Measurements from ENCODE around the gene TMEM59L.
"Not testable (repeated sequence)": the region's sequence is repeated elsewhere in the genome, so short reads cannot be mapped to it uniquely, and the experiment has no call there.

Gene TMEM59L

GRCh38 chr19:18594096-18594823 is 18.4 kb upstream of the TMEM59L start:
- FAIRE-seq: no peak

- FAIRE-seq: no peak
Observed at GRCh38 chr19:18594824-18595373, 17.8 kb upstream of the TMEM59L start.

GRCh38 chr19:18595475-18595874 is 17.2 kb upstream of the TMEM59L start:
- no peak for FAIRE-seq

GRCh38 chr19:18596752-18597157 is 15.9 kb upstream of the TMEM59L start:
- no peak for FAIRE-seq

- FAIRE-seq: no peak
Observed at GRCh38 chr19:18597809-18598660, 14.6 kb upstream of the TMEM59L start.

GRCh38 chr19:18599485-18599884 is 13.2 kb upstream of the TMEM59L start:
- no peak for FAIRE-seq

- not testable (repeated sequence) for FAIRE-seq
Observed at GRCh38 chr19:18600692-18601397, 11.8 kb upstream of the TMEM59L start.

- FAIRE-seq: no peak
Observed at GRCh38 chr19:18601875-18602274, 10.8 kb upstream of the TMEM59L start.

GRCh38 chr19:18603255-18603957 is 9.3 kb upstream of the TMEM59L start:
- no peak for FAIRE-seq

- FAIRE-seq: no peak
Observed at GRCh38 chr19:18603958-18604819, 8.5 kb upstream of the TMEM59L start.

- FAIRE-seq: no peak
Observed at GRCh38 chr19:18604820-18605159, 7.9 kb upstream of the TMEM59L start.

- no peak for FAIRE-seq
Observed at GRCh38 chr19:18605196-18605545, 7.5 kb upstream of the TMEM59L start.

GRCh38 chr19:18605546-18606280 is 7.0 kb upstream of the TMEM59L start:
- FAIRE-seq: no peak

GRCh38 chr19:18606281-18607225 is 6.1 kb upstream of the TMEM59L start, which contains the start of gene CRLF1:
Gene CRLF1, minus strand, starts transcription at chr19:18606799. Its CDS starts 143 bp downstream, at chr19:18606656.
- FAIRE-seq: no peak

- no peak for FAIRE-seq
Observed at GRCh38 chr19:18607226-18608101, 5.2 kb upstream of the TMEM59L start.

GRCh38 chr19:18608102-18608804 is 4.4 kb upstream of the TMEM59L start:
- no peak for FAIRE-seq

- FAIRE-seq: no peak
Observed at GRCh38 chr19:18608805-18609716, 3.6 kb upstream of the TMEM59L start.
